DOHH2 (cell line): ENCODE data around the gene SCYL3.
"Not testable (repeated sequence)": the region's sequence is repeated elsewhere in the genome, so short reads cannot be mapped to it uniquely, and the experiment has no call there.

ENCODE experiments used
- H3F3A ChIP-seq: fragments of 200-600 bp; sonication (generic), shearing (Covaris generic); 2 replicates; pipeline ENCODE4 v1.6.0; 2016; ENCODE audit warnings: antibody characterized with exemption, mild to moderate bottlenecking; ENCODE audit not compliant: control insufficient read depth, insufficient read depth
- H3K27ac ChIP-seq: fragments of 200-600 bp; sonication (generic); 2 replicates; pipeline ENCODE4 v1.5.1; 2014; ENCODE audit warnings: low read depth, mild to moderate bottlenecking, low read length, moderate library complexity
- H3K27me3 ChIP-seq: fragments of 200-600 bp; sonication (generic); 2 replicates; pipeline ENCODE4 v1.6.1; 2014; ENCODE audit warnings: mild to moderate bottlenecking, low read length, mixed read lengths; ENCODE audit not compliant: control insufficient read depth
- H3K36me3 ChIP-seq: fragments of 200-600 bp; sonication (generic); 2 replicates; pipeline ENCODE4 v1.6.1; 2014; ENCODE audit warnings: mild to moderate bottlenecking, low read length, moderate library complexity, mixed read lengths; ENCODE audit not compliant: control insufficient read depth
- H3K4me1 ChIP-seq: fragments of 200-600 bp; sonication (generic); 2 replicates; pipeline ENCODE4 v1.6.1; 2014; ENCODE audit warnings: mild to moderate bottlenecking, low read length, mixed read lengths; ENCODE audit not compliant: control insufficient read depth
- H3K4me2 ChIP-seq: fragments of 200-600 bp; sonication (generic); 2 replicates; pipeline ENCODE4 v1.6.0; 2014; ENCODE audit warnings: mild to moderate bottlenecking, low read length, moderate library complexity
- H3K4me3 ChIP-seq: fragments of 200-600 bp; sonication (generic); 2 replicates; pipeline ENCODE4 v1.5.1; 2014; ENCODE audit warnings: mild to moderate bottlenecking, low read length, mixed read lengths
- H3K79me2 ChIP-seq: fragments of 200-600 bp; sonication (generic); 2 replicates; pipeline ENCODE4 v1.6.1; 2014; ENCODE audit warnings: mild to moderate bottlenecking, low read length, mixed read lengths; ENCODE audit not compliant: control insufficient read depth
- H3K9me2 ChIP-seq: fragments of 200-600 bp; sonication (generic); replicated peaks from 2 replicates; pipeline ENCODE4 v1.6.1; 2014; ENCODE audit warnings: mild to moderate bottlenecking, low read length, mixed read lengths; ENCODE audit not compliant: control insufficient read depth
- H3K9me3 ChIP-seq: fragments of 200-600 bp; sonication (generic); 2 replicates; pipeline ENCODE4 v1.6.1; 2014; ENCODE audit warnings: antibody characterized with exemption, low read length, mixed read lengths; ENCODE audit not compliant: control insufficient read depth, insufficient read depth
- H4K20me1 ChIP-seq: fragments of 200-600 bp; sonication (generic); 2 replicates; pipeline ENCODE4 v1.6.0; 2014; ENCODE audit warnings: low read depth, mild to moderate bottlenecking, antibody characterized with exemption, low read length, moderate library complexity; ENCODE audit not compliant: control insufficient read depth, insufficient read depth
- CTCF ChIP-seq: fragments of 200-600 bp; sonication (generic); IDR thresholded peaks from one replicate; pipeline ENCODE4 v1.5.1; 2014; ENCODE audit warnings: antibody characterized with exemption, mild to moderate bottlenecking, low read depth, low read length; ENCODE audit not compliant: poor library complexity, severe bottlenecking
- EZH2phosphoT487 ChIP-seq: fragments of 200-600 bp; sonication (generic); IDR thresholded peaks from 2 replicates; pipeline ENCODE4 v1.6.1; 2017; ENCODE audit warnings: borderline replicate concordance, mild to moderate bottlenecking, antibody characterized with exemption, low read length, moderate library complexity, mixed read lengths

The SCYL3 gene

GRCh38 chr1:169814265-169814664 lies 79.4 kb downstream of the SCYL3 start:
- no peaks in the 10 kb centered on the region for H3K9me2 ChIP-seq
- peaks cover 72% of the 10 kb centered on the region for H3K36me3 ChIP-seq
- H3K27me3 ChIP-seq, result no peaks in the 10 kb centered on the region
- H3K4me3 ChIP-seq, result no peak overlapping the region
- H3K79me2 ChIP-seq, result peaks cover 5% of the 10 kb centered on the region
- H3K9me3 ChIP-seq, result no peaks in the 10 kb centered on the region
- no peaks in the 10 kb centered on the region for H4K20me1 ChIP-seq
- no peaks in the 10 kb centered on the region for H3K4me1 ChIP-seq
- peaks cover 4% of the 10 kb centered on the region; the same call in 1 of the 2 replicates for H3F3A ChIP-seq
- TF ChIP-seq EZH2phosphoT487 (no peak), CTCF (no peak)
- no peak overlapping the region for H3K4me2 ChIP-seq
- H3K27ac ChIP-seq, result no peak overlapping the region

DNA sequence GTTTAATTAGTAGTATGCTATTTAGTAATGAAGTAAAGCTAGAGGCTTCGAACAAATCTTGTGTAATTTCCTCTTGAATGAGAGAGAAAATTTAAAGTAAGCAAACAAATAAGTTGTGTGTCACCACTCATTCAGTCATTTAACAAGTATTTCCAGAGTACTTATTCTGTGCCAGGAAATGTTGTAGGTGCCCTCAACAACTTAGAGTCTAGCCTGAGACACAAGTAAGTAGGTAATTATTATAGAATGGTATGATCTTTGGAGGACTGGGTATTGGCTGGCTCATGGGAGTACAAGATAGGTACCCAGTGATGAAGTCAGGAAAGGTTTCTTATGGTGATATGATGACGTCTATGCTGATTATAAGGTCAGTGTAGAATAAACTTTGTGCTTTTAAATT lies 81.6 kb downstream of the SCYL3 start:
- Histone ChIP-seq H3K9me2 (no peaks in the 10 kb centered on the region), H3K4me1 (no peaks in the 10 kb centered on the region), H3K9me3 (no peaks in the 10 kb centered on the region), H3K79me2 (peaks cover 5% of the 10 kb centered on the region), H3K36me3 (peaks cover 78% of the 10 kb centered on the region), H4K20me1 (no peaks in the 10 kb centered on the region), H3K4me3 (no peak overlapping the region), H3K27ac (no peak overlapping the region), H3F3A (peaks cover 6% of the 10 kb centered on the region; the same call in 1 of the 2 replicates), H3K27me3 (no peaks in the 10 kb centered on the region), H3K4me2 (no peak overlapping the region)
- TF ChIP-seq EZH2phosphoT487, result no peak
- no peak for TF ChIP-seq CTCF

DNA sequence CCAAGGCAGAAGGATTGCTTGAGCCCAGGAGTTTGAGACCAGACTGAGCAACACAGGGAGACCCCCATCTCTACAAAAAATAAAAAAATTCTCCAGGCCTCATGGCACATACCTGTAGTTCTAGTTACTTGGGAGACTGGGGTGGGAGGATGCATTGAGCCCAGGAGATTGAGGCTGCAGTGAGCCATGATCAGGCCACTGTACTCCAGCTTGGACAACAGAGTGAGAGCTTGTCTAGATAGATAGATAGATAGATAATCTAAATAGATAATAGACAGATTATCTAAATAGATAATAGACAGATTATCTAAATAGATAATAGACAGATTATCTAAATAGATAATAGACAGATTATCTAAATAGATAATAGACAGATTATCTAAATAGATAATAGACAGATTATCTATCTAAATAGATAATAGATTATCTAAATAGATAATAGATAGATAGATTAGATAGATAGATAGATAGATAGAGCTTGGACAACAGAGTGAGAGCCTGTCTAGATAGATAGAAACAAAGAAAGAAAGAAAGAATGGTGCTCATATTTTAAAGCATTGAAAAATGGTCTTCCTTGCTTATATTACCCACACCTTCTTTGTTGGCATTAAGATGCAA lies 82.2 kb downstream of the SCYL3 start:
- peaks cover 78% of the 10 kb centered on the region for H3K36me3 ChIP-seq

GRCh38 chr1:169809370-169810095 lies 84.2 kb downstream of the SCYL3 start:
- Histone ChIP-seq H3K36me3 (peaks cover 81% of the 10 kb centered on the region), H3K27ac (no peak overlapping the region)

More for the DNA sequence above, 82.2 kb downstream of the SCYL3 start:
- H3K27ac ChIP-seq, H3K4me3 ChIP-seq, H3K79me2 ChIP-seq, H3K4me1 ChIP-seq, H3K27me3 ChIP-seq, H3F3A ChIP-seq, H3K9me2 ChIP-seq, H4K20me1 ChIP-seq, H3K9me3 ChIP-seq, H3K4me2 ChIP-seq: not testable (repeated sequence)

More at GRCh38 chr1:169809370-169810095, 84.2 kb downstream of the SCYL3 start:
- Histone ChIP-seq H3K9me3 (no peaks in the 10 kb centered on the region), H3K79me2 (peaks cover 5% of the 10 kb centered on the region), H4K20me1 (no peaks in the 10 kb centered on the region), H3K27me3 (no peaks in the 10 kb centered on the region), H3K9me2 (no peaks in the 10 kb centered on the region), H3F3A (peaks cover 7% of the 10 kb centered on the region; the same call in 1 of the 2 replicates), H3K4me3 (no peak overlapping the region), H3K4me2 (no peak overlapping the region), H3K4me1 (no peaks in the 10 kb centered on the region)
- TF ChIP-seq EZH2phosphoT487 (no peak), CTCF (peak; percentile 73)
